SU-DHL-6 (cell line): ENCODE results near the gene GRM1.

ENCODE experiments used
- H2AFZ ChIP-seq: fragments of 200-600 bp; sonication (generic); 2 replicates; pipeline ENCODE4 v1.6.1; 2014; ENCODE audit warnings: low read depth, mild to moderate bottlenecking, moderate library complexity, mixed read lengths, antibody characterized with exemption, low read length; ENCODE audit not compliant: severe bottlenecking
- H3F3A ChIP-seq: fragments of 200-600 bp; shearing (Covaris generic); 2 replicates; pipeline ENCODE4 v1.6.0; 2016; ENCODE audit warnings: antibody characterized with exemption, mild to moderate bottlenecking; ENCODE audit not compliant: insufficient read depth
- H3K27ac ChIP-seq: fragments of 200-600 bp; sonication (generic); 2 replicates; pipeline ENCODE4 v1.5.1; 2016; ENCODE audit warnings: low read depth, mild to moderate bottlenecking, low read length, moderate library complexity, mixed read lengths
- H3K27me3 ChIP-seq: fragments of 200-600 bp; sonication (generic), shearing (Covaris generic); 2 replicates; pipeline ENCODE4 v1.6.0; 2014; ENCODE audit warnings: mild to moderate bottlenecking, low read length
- H3K36me3 ChIP-seq: fragments of 200-600 bp; sonication (generic); 2 replicates; pipeline ENCODE4 v1.6.1; 2014; ENCODE audit warnings: mild to moderate bottlenecking, low read length, mixed read lengths
- H3K4me2 ChIP-seq: fragments of 300-600, 200-600 bp; shearing (Covaris generic), sonication (generic); 2 replicates; pipeline ENCODE4 v1.6.0; 2014; ENCODE audit warnings: low read length, low read depth, mild to moderate bottlenecking; ENCODE audit not compliant: poor library complexity, severe bottlenecking
- H3K4me3 ChIP-seq: fragments of 200-600 bp; sonication (generic); 2 replicates; pipeline ENCODE4 v1.5.1; 2014; ENCODE audit warnings: antibody characterized with exemption, low read length, mild to moderate bottlenecking, mixed read lengths; ENCODE audit not compliant: insufficient read depth, poor library complexity, severe bottlenecking
- H3K79me2 ChIP-seq: fragments of 200-600 bp; sonication (generic); 2 replicates; pipeline ENCODE4 v1.6.1; 2014; ENCODE audit warnings: mild to moderate bottlenecking, low read length, moderate library complexity; ENCODE audit not compliant: insufficient read depth
- H3K9ac ChIP-seq: fragments of 200-600 bp; sonication (generic); 2 replicates; pipeline ENCODE4 v1.7.0; 2014; ENCODE audit warnings: mild to moderate bottlenecking, low read length
- H3K9me2 ChIP-seq: fragments of 200-600 bp; sonication (generic); replicated peaks from 2 replicates; pipeline ENCODE4 v1.6.1; 2014; ENCODE audit warnings: low read length; ENCODE audit not compliant: insufficient read depth
- H3K9me3 ChIP-seq: fragments of 200-600 bp; sonication (generic); 2 replicates; pipeline ENCODE4 v1.6.1; 2014; ENCODE audit warnings: low read length, mixed read lengths; ENCODE audit not compliant: insufficient read depth
- H4K20me1 ChIP-seq: fragments of 200-600 bp; sonication (generic); 2 replicates; pipeline ENCODE4 v1.6.1; 2014; ENCODE audit warnings: low read depth, mild to moderate bottlenecking, antibody characterized with exemption, low read length, moderate library complexity, mixed read lengths
- CTCF ChIP-seq: fragments of 200-600 bp; sonication (generic); IDR thresholded peaks from one replicate; pipeline ENCODE4 v1.5.1; 2017; ENCODE audit warnings: antibody characterized with exemption, mild to moderate bottlenecking, low read length, moderate library complexity; ENCODE audit not compliant: insufficient read depth, poor library complexity, severe bottlenecking
- EZH2phosphoT487 ChIP-seq: fragments of 200-600 bp; sonication (generic), shearing (Covaris generic); conservative IDR thresholded peaks from 2 replicates; pipeline ENCODE4 v1.6.1; 2018; ENCODE audit warnings: mild to moderate bottlenecking, antibody characterized with exemption, low read length, moderate library complexity, mixed read lengths

The GRM1 gene

GRCh38 chr6:146286961-146287360 lies 258.1 kb downstream of the GRM1 start:
- TF ChIP-seq EZH2phosphoT487 (no peak), CTCF (no peak)

GRCh38 chr6:146287691-146288369 lies 259.0 kb downstream of the GRM1 start:
- Histone ChIP-seq H3K79me2 (no peaks in the 10 kb centered on the region), H3K4me2 (no peak overlapping the region), H3K9me2 (no peaks in the 10 kb centered on the region), H3K9me3 (no peaks in the 10 kb centered on the region), H2AFZ (no peak overlapping the region), H3K27me3 (no peaks in the 10 kb centered on the region), H3K27ac (no peak overlapping the region), H4K20me1 (no peaks in the 10 kb centered on the region; the same call in 1 of the 2 replicates), H3K9ac (no peak overlapping the region), H3K36me3 (no peaks in the 10 kb centered on the region), H3K4me3 (no peak overlapping the region), H3F3A (no peaks in the 10 kb centered on the region)
- TF ChIP-seq CTCF, result no peak
- TF ChIP-seq EZH2phosphoT487, result no peak

More at GRCh38 chr6:146286961-146287360, 258.1 kb downstream of the GRM1 start:
- Histone ChIP-seq H3K9me2 (no peaks in the 10 kb centered on the region), H3K4me3 (no peak overlapping the region), H3F3A (no peaks in the 10 kb centered on the region), H3K4me2 (no peak overlapping the region), H3K27me3 (no peaks in the 10 kb centered on the region), H3K36me3 (no peaks in the 10 kb centered on the region), H4K20me1 (no peaks in the 10 kb centered on the region; the same call in 1 of the 2 replicates), H3K79me2 (no peaks in the 10 kb centered on the region), H2AFZ (no peak overlapping the region), H3K9me3 (no peaks in the 10 kb centered on the region), H3K27ac (no peak overlapping the region), H3K9ac (no peak overlapping the region)

- no peak overlapping the region for H3K27ac ChIP-seq
- no peaks in the 10 kb centered on the region for H3F3A ChIP-seq
- no peaks in the 10 kb centered on the region for H3K9me2 ChIP-seq
- no peak overlapping the region for H3K4me3 ChIP-seq
- no peaks in the 10 kb centered on the region; the same call in 1 of the 2 replicates for H4K20me1 ChIP-seq
- no peaks in the 10 kb centered on the region for H3K9me3 ChIP-seq
- H3K4me2 ChIP-seq, result no peak overlapping the region
- H3K9ac ChIP-seq, result no peak overlapping the region
- H2AFZ ChIP-seq, result no peak overlapping the region
- H3K36me3 ChIP-seq, result no peaks in the 10 kb centered on the region
- H3K79me2 ChIP-seq, result no peaks in the 10 kb centered on the region
- TF ChIP-seq CTCF (no peak), EZH2phosphoT487 (no peak)
- H3K27me3 ChIP-seq, result no peaks in the 10 kb centered on the region
Observed at GRCh38 chr6:146289816-146290588, 261.1 kb downstream of the GRM1 start.
